Activated CD4-positive, alpha-beta T cell treated with anti-CD3 and anti-CD28 coated beads for 36 hours (primary cell): ENCODE results near the gene IFT43. TPM values are rescaled to one million over a fixed set of nuclear protein-coding genes. Genes with fewer than 3 reads are reported as not detected.

Experiments
- ATAC-seq: fragments of 200-7000 bp; cut with Tn5 transposase; one replicate; pipeline ENCODE4 v1.10.0; 2021; ENCODE audit warnings: mild to moderate bottlenecking, moderate library complexity
- CTCF ChIA-PET: fragments of 350-600 bp; sonication (Branson Sonifier 250); formaldehyde crosslinking; loops from one replicate; lab custom pipeline; 2021; ENCODE audit warnings: antibody characterized with exemption; lab: Charles Lee
- POLR2A ChIA-PET: fragments of 350-600 bp; sonication (Branson Sonifier 250); formaldehyde crosslinking; loops from one replicate; lab custom pipeline; 2021; ENCODE audit warnings: antibody characterized with exemption, inconsistent platforms; lab: Charles Lee
- DNase-seq: peaks from one replicate; pipeline ENCODE4 v3.0.0-alpha.2; 2020
- H3K27ac Mint-ChIP-seq: one replicate; pipeline ENCODE4 v1.8.0; 2021; ENCODE audit warnings: mixed read lengths
- H3K27me3 Mint-ChIP-seq: one replicate; pipeline ENCODE4 v1.8.0; 2021; ENCODE audit warnings: mixed read lengths
- H3K36me3 Mint-ChIP-seq: one replicate; pipeline ENCODE4 v1.8.0; 2021; ENCODE audit warnings: low read depth, mixed read lengths
- H3K4me1 Mint-ChIP-seq: one replicate; pipeline ENCODE4 v1.8.0; 2021; ENCODE audit warnings: mixed read lengths
- H3K4me3 Mint-ChIP-seq: one replicate; pipeline ENCODE4 v1.8.0; 2021; ENCODE audit warnings: mild to moderate bottlenecking, moderate library complexity, mixed read lengths
- H3K9me3 Mint-ChIP-seq: one replicate; pipeline ENCODE4 v1.8.0; 2021; ENCODE audit warnings: low read depth, mixed read lengths
- intact Hi-C, 2 experiments: fragments of 100-400 bp; cut with DNase I in 1 of 2; cut with micrococcal nuclease in 1 of 2; formaldehyde crosslinking; loops; one replicate each; pipeline versions ENCODE4 v1.14.2 to v1.15.1; 2022 to 2024; cut with DNase I, micrococcal nuclease
- total RNA-seq, 2 experiments: library from RNA; stranded (reverse); gene quantifications; one replicate each; pipeline ENCODE4 v1.2.3, GENCODE V29; 2021

The IFT43 gene
- total RNA-seq, 2 experiments from 2014 or later, result 10.1 to 12.1 TPM

DNA sequence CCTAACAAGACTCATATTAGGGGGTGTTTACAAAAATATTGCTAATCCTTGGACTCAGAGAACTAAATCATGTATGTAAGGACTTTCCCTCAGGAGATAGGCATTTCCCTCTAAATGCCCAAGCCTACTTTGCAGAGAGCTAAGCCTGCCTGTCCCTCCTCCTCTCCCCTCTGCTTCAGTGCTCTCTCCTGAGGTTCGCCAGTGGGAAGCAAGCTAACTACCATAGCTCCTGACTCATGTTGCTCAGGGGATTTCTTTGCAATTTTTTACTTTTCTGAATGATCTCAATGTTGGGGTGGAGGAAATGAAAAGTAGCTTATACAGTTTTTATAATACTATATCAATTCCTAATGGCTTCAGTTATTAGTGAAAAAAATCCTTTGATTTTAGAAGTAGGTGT lies 29.6 kb downstream of the IFT43 start:
- POLR2A ChIA-PET, result no interaction called here
- Mint-ChIP-seq H3K27ac (no peak overlapping the region), H3K36me3 (peaks cover 56% of the 10 kb centered on the region), H3K4me1 (no peaks in the 10 kb centered on the region), H3K27me3 (no peaks in the 10 kb centered on the region), H3K9me3 (peaks cover 11% of the 10 kb centered on the region), H3K4me3 (no peak overlapping the region)
- no peak for ATAC-seq
- CTCF ChIA-PET, result interaction anchor here (0.6 to 0.9 kb wide), 3 partner anchors 29 to 1418 kb away, joined by 3 to 4 read pairs (median 4); partner anchors contain the start of gene IFT43
- no peak for DNase-seq
- intact Hi-C loops, result no loop called here

DNA sequence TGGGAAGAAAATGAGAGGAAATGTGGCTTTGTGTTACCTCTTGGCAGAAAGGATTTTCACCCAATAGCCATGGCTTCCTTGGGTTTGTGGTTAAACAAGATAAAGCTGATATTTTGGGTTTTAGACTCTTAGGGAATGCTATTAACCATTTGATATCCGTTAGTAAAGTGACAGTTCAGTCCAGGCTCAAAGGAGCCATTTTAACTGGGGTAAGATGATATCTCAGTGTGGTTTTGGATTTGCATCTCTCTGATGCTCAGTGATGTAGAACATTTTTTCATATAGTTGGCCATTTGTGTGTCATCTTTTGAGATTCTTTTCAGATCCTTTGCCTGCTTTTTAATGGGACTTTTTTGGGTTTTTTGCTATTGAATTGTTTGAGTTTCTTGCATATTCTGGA lies 30.1 kb downstream of the IFT43 start:
- POLR2A ChIA-PET, result no interaction called here
- DNase-seq, result no peak
- Mint-ChIP-seq H3K36me3 (peaks cover 60% of the 10 kb centered on the region), H3K4me3 (no peak overlapping the region), H3K27ac (no peak overlapping the region), H3K4me1 (no peaks in the 10 kb centered on the region), H3K27me3 (no peaks in the 10 kb centered on the region), H3K9me3 (peaks cover 14% of the 10 kb centered on the region)
- no peak for ATAC-seq
- CTCF ChIA-PET, result interaction anchor here (0.7 to 0.9 kb wide), 2 partner anchors 30 to 1418 kb away, joined by 4 read pairs; partner anchors contain the start of gene IFT43
- intact Hi-C loops, result no loop called here

DNA sequence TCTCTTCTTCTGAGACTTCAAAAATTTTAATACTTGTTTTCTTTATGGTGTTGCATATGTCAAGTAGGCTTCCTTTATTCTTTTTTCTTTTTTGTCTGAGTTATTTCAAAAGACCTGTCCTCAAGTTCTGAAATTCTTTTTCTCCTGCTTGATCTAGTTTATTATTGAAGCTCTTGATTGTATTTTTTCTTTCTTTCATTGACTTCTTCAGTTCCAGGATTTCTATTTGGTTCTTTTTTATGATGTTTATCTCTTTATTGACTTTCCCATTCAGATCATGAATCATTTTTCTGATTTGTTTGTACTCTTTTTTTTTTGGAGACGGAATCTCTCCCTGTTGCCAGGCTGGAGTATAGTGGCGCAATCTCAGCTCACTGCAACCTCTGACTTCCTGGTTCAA lies 34.1 kb downstream of the IFT43 start:
- H3K36me3 Mint-ChIP-seq, result peaks cover 55% of the 10 kb centered on the region

GRCh38 chr14:76022991-76023390 lies 37.4 kb downstream of the IFT43 start:
- CTCF ChIA-PET, result no interaction called here
- POLR2A ChIA-PET, result no interaction called here
- no peaks in the 10 kb centered on the region for H3K4me1 Mint-ChIP-seq

More for the DNA sequence above, 34.1 kb downstream of the IFT43 start:
- Mint-ChIP-seq H3K4me1 (no peaks in the 10 kb centered on the region), H3K27ac (no peak overlapping the region), H3K27me3 (no peaks in the 10 kb centered on the region), H3K4me3 (no peak overlapping the region), H3K9me3 (peaks cover 14% of the 10 kb centered on the region)
- ATAC-seq (no peak), DNase-seq (no peak)
- CTCF ChIA-PET, result interaction anchor here (1.2 kb wide), 1 partner anchor 31 kb away, joined by 3 read pairs; no protein-coding TSS in a partner anchor
- intact Hi-C loops, result no loop called here
- POLR2A ChIA-PET, result no interaction called here

GRCh38 chr14:76023757-76024156 lies 38.2 kb downstream of the IFT43 start:
- H3K27me3 Mint-ChIP-seq, result no peaks in the 10 kb centered on the region
- ChIA-PET POLR2A (no interaction called here), CTCF (no interaction called here)
- H3K36me3 Mint-ChIP-seq, result peaks cover 31% of the 10 kb centered on the region
- H3K4me1 Mint-ChIP-seq, result no peaks in the 10 kb centered on the region
- ATAC-seq (no peak), DNase-seq (no peak)
- H3K4me3 Mint-ChIP-seq, result no peak overlapping the region
- H3K27ac Mint-ChIP-seq, result no peak overlapping the region
- intact Hi-C loops, result no loop called here
- H3K9me3 Mint-ChIP-seq, result peaks cover 14% of the 10 kb centered on the region

More at GRCh38 chr14:76022991-76023390, 37.4 kb downstream of the IFT43 start:
- Mint-ChIP-seq H3K27me3 (no peaks in the 10 kb centered on the region), H3K36me3 (peaks cover 39% of the 10 kb centered on the region), H3K4me3 (no peak overlapping the region), H3K27ac (no peak overlapping the region), H3K9me3 (peaks cover 14% of the 10 kb centered on the region)
- ATAC-seq (no peak), DNase-seq (no peak)
- intact Hi-C loops, result no loop called here

DNA sequence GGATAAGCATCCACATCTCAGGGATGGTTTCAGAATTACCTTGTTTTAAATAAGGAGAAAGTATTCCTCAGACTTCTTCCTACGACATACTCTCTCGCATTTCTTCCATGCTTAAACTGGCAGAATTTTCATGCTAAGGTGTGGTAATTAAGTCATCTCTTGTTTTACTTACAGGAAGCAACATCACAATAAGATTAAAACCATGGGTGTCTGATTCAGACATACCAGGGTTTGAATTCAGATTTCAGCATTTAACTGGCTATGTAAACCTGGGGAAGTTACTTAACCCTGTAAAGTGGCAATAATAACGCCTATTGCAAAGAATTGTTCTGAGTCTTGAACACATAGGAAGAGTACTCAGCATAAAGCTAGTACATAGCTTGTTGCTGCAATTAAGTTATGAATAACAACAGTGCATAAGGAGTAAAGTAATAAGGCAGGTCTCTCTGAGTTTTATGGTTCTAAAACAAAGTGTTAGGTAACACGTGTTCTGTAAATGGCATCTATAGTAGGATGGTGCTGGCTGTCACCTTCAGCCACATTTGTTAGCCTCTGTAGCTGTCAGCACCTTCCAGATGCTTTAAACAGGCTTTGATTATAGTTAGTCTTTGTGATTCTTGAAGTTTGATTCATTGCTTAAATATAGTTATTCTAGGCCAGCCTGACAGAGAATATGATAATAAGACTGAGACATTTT lies 38.8 kb downstream of the IFT43 start:
- no peaks in the 10 kb centered on the region for H3K4me1 Mint-ChIP-seq
- H3K36me3 Mint-ChIP-seq, result peaks cover 25% of the 10 kb centered on the region
- intact Hi-C loops, result no loop called here
- POLR2A ChIA-PET, result no interaction called here
- H3K4me3 Mint-ChIP-seq, result no peak overlapping the region
- no peaks in the 10 kb centered on the region for H3K27me3 Mint-ChIP-seq
- no peak for ATAC-seq
- peaks cover 9% of the 10 kb centered on the region for H3K9me3 Mint-ChIP-seq
- no peak for DNase-seq
- H3K27ac Mint-ChIP-seq, result no peak overlapping the region
- CTCF ChIA-PET, result no interaction called here

- Mint-ChIP-seq H3K27me3 (no peaks in the 10 kb centered on the region), H3K36me3 (no peaks in the 10 kb centered on the region), H3K9me3 (no peaks in the 10 kb centered on the region), H3K27ac (no peak overlapping the region), H3K4me3 (no peak overlapping the region), H3K4me1 (no peaks in the 10 kb centered on the region)
- CTCF ChIA-PET, result no interaction called here
- no peak for ATAC-seq
- POLR2A ChIA-PET, result no interaction called here
- intact Hi-C loops, result no loop called here
- DNase-seq, result no peak
These were observed 49.0 kb downstream of the IFT43 start for GRCh38 chr14:76034566-76034965.

DNA sequence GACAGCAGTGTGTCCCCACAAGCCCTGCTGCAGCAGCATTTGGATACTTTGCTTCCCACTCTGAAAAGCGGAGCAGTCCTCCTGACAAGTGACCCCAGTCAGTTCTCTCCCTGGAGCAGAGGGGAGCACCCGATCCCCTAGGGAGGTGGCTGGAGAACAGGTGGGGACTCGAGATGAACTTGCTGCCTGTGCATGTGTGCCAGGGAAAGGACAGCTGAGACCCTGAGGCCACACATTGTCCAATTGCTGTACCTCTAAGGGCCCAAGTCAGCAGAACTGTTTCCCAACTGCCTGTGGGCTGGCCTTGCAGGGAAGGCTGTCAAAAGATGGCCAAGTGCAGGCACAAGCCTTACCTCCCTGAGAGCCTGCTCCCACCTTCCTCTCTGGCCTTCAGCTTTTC lies 55.1 kb downstream of the IFT43 start:
- CTCF ChIA-PET, result no interaction called here
- no peaks in the 10 kb centered on the region for H3K27me3 Mint-ChIP-seq
- no peaks in the 10 kb centered on the region for H3K36me3 Mint-ChIP-seq
- ATAC-seq (no peak), DNase-seq (no peak)
- H3K4me1 Mint-ChIP-seq, result no peaks in the 10 kb centered on the region
- intact Hi-C loops, result no loop called here
- no peak overlapping the region for H3K27ac Mint-ChIP-seq
- no peaks in the 10 kb centered on the region for H3K9me3 Mint-ChIP-seq
- POLR2A ChIA-PET, result no interaction called here
- H3K4me3 Mint-ChIP-seq, result no peak overlapping the region

DNA sequence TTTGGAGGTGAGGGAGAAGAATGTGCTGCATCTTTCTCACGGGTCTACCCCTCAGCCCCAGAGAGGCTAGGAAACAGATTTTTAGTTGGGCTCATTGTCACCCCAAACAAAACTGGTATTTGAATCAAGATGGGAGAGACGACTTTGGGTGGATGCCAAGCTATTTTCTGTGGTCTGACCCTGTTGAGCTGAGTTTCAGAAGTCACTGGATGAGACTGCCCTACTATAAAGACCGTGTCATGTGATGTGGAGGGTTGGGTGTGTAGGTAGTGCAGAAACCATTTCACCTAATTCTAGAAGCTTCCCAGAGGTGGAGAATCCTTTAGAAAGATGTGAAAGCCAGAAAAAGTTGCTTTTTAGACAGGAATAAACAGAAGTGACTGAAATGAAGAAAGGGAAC lies 60.2 kb downstream of the IFT43 start:
- intact Hi-C loops, result no loop called here
- H3K9me3 Mint-ChIP-seq, result no peaks in the 10 kb centered on the region
- POLR2A ChIA-PET, result no interaction called here
- no peak overlapping the region for H3K4me3 Mint-ChIP-seq
- DNase-seq, result no peak
- no peak overlapping the region for H3K27ac Mint-ChIP-seq
- no peaks in the 10 kb centered on the region for H3K27me3 Mint-ChIP-seq
- ATAC-seq, result no peak
- no peaks in the 10 kb centered on the region for H3K36me3 Mint-ChIP-seq
- no peaks in the 10 kb centered on the region for H3K4me1 Mint-ChIP-seq
- CTCF ChIA-PET, result interaction anchor here (0.6 kb wide), 1 partner anchor 10 kb away, joined by 3 read pairs; no protein-coding TSS in a partner anchor

- ChIA-PET CTCF (interaction anchor here (0.7 to 6.1 kb wide), 22 partner anchors 11 to 666 kb away, joined by 3 to 73 read pairs (median 4); partner anchors contain the start of gene GPATCH2L), POLR2A (no interaction called here)
- DNase-seq (no peak), ATAC-seq (no peak)
- H3K4me3 Mint-ChIP-seq, result no peak overlapping the region
- no peaks in the 10 kb centered on the region for H3K4me1 Mint-ChIP-seq
- H3K36me3 Mint-ChIP-seq, result no peaks in the 10 kb centered on the region
- intact Hi-C loops, result loop anchor here in 1 of 2 experiments (1.0 to 2.0 kb wide), 2 partner anchors 302 to 597 kb away; no protein-coding TSS in a partner anchor
- no peaks in the 10 kb centered on the region for H3K27me3 Mint-ChIP-seq
- H3K9me3 Mint-ChIP-seq, result no peaks in the 10 kb centered on the region
- H3K27ac Mint-ChIP-seq, result no peak overlapping the region
These were observed 64.7 kb downstream of the IFT43 start for GRCh38 chr14:76050250-76050649.

GRCh38 chr14:76050797-76051392 lies 65.3 kb downstream of the IFT43 start:
- H3K9me3 Mint-ChIP-seq, result no peaks in the 10 kb centered on the region
- H3K4me1 Mint-ChIP-seq, result no peaks in the 10 kb centered on the region
- intact Hi-C loops, result loop anchor here (1.0 to 2.0 kb wide), 4 partner anchors 301 to 596 kb away; no protein-coding TSS in a partner anchor
- POLR2A ChIA-PET, result no interaction called here
- CTCF ChIA-PET, result interaction anchor here (0.6 to 6.1 kb wide), 30 partner anchors 11 to 667 kb away, joined by 3 to 73 read pairs (median 3); partner anchors contain the start of gene GPATCH2L
- no peaks in the 10 kb centered on the region for H3K27me3 Mint-ChIP-seq
- peak; percentile 51 for ATAC-seq
- DNase-seq, result peak; percentile 70
- H3K27ac Mint-ChIP-seq, result no peak overlapping the region
- no peaks in the 10 kb centered on the region for H3K36me3 Mint-ChIP-seq
- H3K4me3 Mint-ChIP-seq, result no peak overlapping the region
